HG02973 (cell line): Measurements from ENCODE around the gene ATP6V1F.

Experiments
- ATAC-seq: cut with Tn5 transposase; IDR thresholded peaks from one replicate; pipeline ENCODE4 v1.9.1; 2021; ENCODE audit warnings: moderate library complexity; ENCODE audit not compliant: unreplicated experiment

The ATP6V1F gene

GRCh38 chr7:128914566-128915151, 52.0 kb downstream of the ATP6V1F start:
- ATAC-seq: no peak

GRCh38 chr7:128915271-128915819, 52.7 kb downstream of the ATP6V1F start:
- ATAC-seq: no peak
